ENCODE measurements around the gene VAPB. TPM values are rescaled to one million over a fixed set of nuclear protein-coding genes. Genes with fewer than 3 reads are reported as not detected.

The VAPB gene
- total and polyA plus RNA-seq, 2 of the 4 experiments (the other 2 are of a cell fraction) = 9.1 to 26.0 TPM

DNA sequence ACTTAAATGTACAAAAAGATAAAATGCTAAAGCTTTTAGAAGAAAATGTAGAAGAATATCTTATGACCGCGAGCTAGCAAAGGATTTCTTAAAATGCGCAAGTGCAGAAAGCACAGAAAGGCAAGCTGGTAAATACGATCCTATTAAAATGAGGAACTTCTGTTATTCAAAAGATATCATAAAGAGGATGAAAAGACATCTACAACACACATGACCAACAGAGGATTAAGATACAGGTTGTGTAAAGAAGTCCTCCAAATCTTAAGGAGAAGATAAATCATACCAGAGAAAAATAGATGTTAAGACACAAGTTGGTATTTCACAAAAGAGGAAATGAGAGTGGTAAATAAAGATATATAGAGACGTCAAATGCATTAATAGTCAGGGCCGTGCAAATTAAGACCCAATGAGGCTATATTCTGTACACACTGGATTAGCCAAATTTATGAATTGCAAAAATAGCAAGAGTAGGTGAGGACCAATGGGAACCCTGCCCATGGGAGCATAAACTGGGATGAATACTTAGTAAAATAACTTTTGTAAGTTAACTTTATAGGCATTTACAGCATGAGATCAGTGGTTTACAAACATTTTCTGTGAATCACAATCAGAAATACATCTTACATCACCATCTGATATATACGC, 103.2 kb downstream of the VAPB start:
- TF ChIP-seq SMC3 (IDR thresholded peaks at IDR 0.05; ENCODE audit: low read depth, low read length) = no peak
- TF ChIP-seq, protein P1, sequence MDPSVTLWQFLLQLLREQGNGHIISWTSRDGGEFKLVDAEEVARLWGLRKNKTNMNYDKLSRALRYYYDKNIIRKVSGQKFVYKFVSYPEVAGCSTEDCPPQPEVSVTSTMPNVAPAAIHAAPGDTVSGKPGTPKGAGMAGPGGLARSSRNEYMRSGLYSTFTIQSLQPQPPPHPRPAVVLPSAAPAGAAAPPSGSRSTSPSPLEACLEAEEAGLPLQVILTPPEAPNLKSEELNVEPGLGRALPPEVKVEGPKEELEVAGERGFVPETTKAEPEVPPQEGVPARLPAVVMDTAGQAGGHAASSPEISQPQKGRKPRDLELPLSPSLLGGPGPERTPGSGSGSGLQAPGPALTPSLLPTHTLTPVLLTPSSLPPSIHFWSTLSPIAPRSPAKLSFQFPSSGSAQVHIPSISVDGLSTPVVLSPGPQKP (IDR thresholded peaks at IDR 0.05; ENCODE audit: borderline replicate concordance, low read depth, low read length) = no peak
- no peak for TF ChIP-seq BHLHE40 (IDR thresholded peaks at IDR 0.05; ENCODE audit: low read depth, low read length)
- no peak for TF ChIP-seq CHD1 (IDR thresholded peaks at IDR 0.05; ENCODE audit: low read depth, low read length)
- no peak for TF ChIP-seq RFX5 (IDR thresholded peaks at IDR 0.05; ENCODE audit: low read depth, low read length)
- no peak for TF ChIP-seq NFE2L2 (IDR thresholded peaks at IDR 0.05; ENCODE audit: low read depth, low read length)
- TF ChIP-seq MAFK (IDR thresholded peaks at IDR 0.05; ENCODE audit: low read depth, low read length) = no peak
- no peak for TF ChIP-seq RAD21 (IDR thresholded peaks at IDR 0.05; ENCODE audit: low read length)
- TF ChIP-seq, protein P2, sequence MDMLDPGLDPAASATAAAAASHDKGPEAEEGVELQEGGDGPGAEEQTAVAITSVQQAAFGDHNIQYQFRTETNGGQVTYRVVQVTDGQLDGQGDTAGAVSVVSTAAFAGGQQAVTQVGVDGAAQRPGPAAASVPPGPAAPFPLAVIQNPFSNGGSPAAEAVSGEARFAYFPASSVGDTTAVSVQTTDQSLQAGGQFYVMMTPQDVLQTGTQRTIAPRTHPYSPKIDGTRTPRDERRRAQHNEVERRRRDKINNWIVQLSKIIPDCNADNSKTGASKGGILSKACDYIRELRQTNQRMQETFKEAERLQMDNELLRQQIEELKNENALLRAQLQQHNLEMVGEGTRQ (IDR thresholded peaks at IDR 0.05; ENCODE audit: low read depth, low read length) = no peak
- H3K14ac ChIP-seq (replicated peaks; ENCODE audit: low read depth, low read length) = no peak overlapping the region
- H3K9ac ChIP-seq (ENCODE audit: low read depth, low read length) = no peak overlapping the region
- no peaks in the 10 kb centered on the region for H3K36me3 ChIP-seq (ENCODE audit: control insufficient read depth, insufficient read depth, low read length)
- no peak overlapping the region for H2BK5ac ChIP-seq (ENCODE audit: low read depth, low read length, poor library complexity, severe bottlenecking)
- no peak overlapping the region for H4K5ac ChIP-seq (ENCODE audit: low read depth, low read length)
- H2BK120ac ChIP-seq (ENCODE audit: low read depth, low read length) = no peak overlapping the region
- H3K18ac ChIP-seq (ENCODE audit: low read depth, low read length) = no peak overlapping the region
- peaks cover 3% of the 10 kb centered on the region for H3K9me3 ChIP-seq (ENCODE audit: control insufficient read depth, insufficient read depth, low read length)
- H3K4me3 ChIP-seq (ENCODE audit: insufficient read depth, low read depth, low read length) = no peak overlapping the region
- no peak overlapping the region for H2BK15ac ChIP-seq (ENCODE audit: low read depth, low read length)
- dilution Hi-C loops (cut with HindIII; ENCODE audit: low sequenced_read_pairs, unreplicated experiment) (no loop called here), intact Hi-C loops (cut with micrococcal nuclease) (no loop called here), in situ Hi-C loops (cut with MboI; ENCODE audit: low sequenced_read_pairs) (no loop called here)
- no TSS peak for BruUV-seq (replicated peaks)
- no peaks in the 10 kb centered on the region for H4K20me1 ChIP-seq (ENCODE audit: insufficient read depth, low read length)
- no peak overlapping the region for H2AFZ ChIP-seq (replicated peaks; ENCODE audit: low read length, poor library complexity)
- H3K27me3 ChIP-seq (ENCODE audit: control insufficient read depth, insufficient read depth, low read length) = no peaks in the 10 kb centered on the region; the same call in 1 of the 2 replicates
- no peak overlapping the region for H4K91ac ChIP-seq (ENCODE audit: insufficient read depth, low read depth, low read length)
- peaks cover 5 to 13% of the 10 kb centered on the region in 2 experiments; a peak in 3 of 4 replicates for H3K79me1 ChIP-seq (ENCODE audit: low read depth in 1 of 2, low read length in 2 of 2)
- ATAC-seq (ENCODE audit: low read depth) = no peak
- no peak overlapping the region for H4K8ac ChIP-seq (ENCODE audit: low read depth in 2 of 2, low read length in 2 of 2)
- 80% methylated on average over 3 of the region's 7 CpGs; no CpG with 5 or more reads in 1 of the 2 experiments for WGBS, 2 experiments (ENCODE audit: extremely low coverage in 2 of 2, insufficient read length in 1 of 2)
- no peak overlapping the region for H2BK20ac ChIP-seq (ENCODE audit: low read depth, low read length)
- H2AK5ac ChIP-seq (ENCODE audit: low read depth, low read length) = no peak overlapping the region
- CTCF ChIA-PET = no interaction called here
- POLR2A ChIA-PET (ENCODE audit: unreplicated experiment) = no interaction called here
- H3K23ac ChIP-seq (ENCODE audit: low read depth, low read length) = no peak overlapping the region
- H3K4me2 ChIP-seq (ENCODE audit: low read depth, low read length) = no peak overlapping the region
- peaks cover 5% of the 10 kb centered on the region for H3K9me1 ChIP-seq (ENCODE audit: insufficient read depth, low read length)
- no peak for DNase-seq
- no peak overlapping the region for H3K4ac ChIP-seq (ENCODE audit: low read depth, low read length)
- no peak overlapping the region for H2AK9ac ChIP-seq (replicated peaks; ENCODE audit: low read depth, low read length, poor library complexity)
- no peaks in the 10 kb centered on the region for H3K4me1 ChIP-seq (ENCODE audit: control insufficient read depth, insufficient read depth, low read length)
- no peak overlapping the region for H3K56ac ChIP-seq (ENCODE audit: extremely low read depth, insufficient read depth, low read length)
- H3K27ac ChIP-seq (ENCODE audit: insufficient read depth, low read length) = no peak overlapping the region

Data from IMR-90 (cell line).